ENCODE data around the gene PRKN.

The PRKN gene

GRCh38 chr6:161540532-161540931 lies 1187.0 kb downstream of the PRKN start:
- no peaks in the 10 kb centered on the region for H3K27me3 ChIP-seq (ENCODE audit: control insufficient read depth, insufficient read depth, low read length)
- H3K27ac ChIP-seq (ENCODE audit: low read depth, low read length): no peak overlapping the region
- no peak overlapping the region for H3K9ac ChIP-seq (ENCODE audit: low read length)
- no peaks in the 10 kb centered on the region for H3K36me3 ChIP-seq (ENCODE audit: control insufficient read depth, insufficient read depth, low read length)
- no peak overlapping the region for H3K4me3 ChIP-seq (ENCODE audit: low read depth, low read length)
- H3K4me1 ChIP-seq (ENCODE audit: control insufficient read depth, insufficient read depth, low read length): no peaks in the 10 kb centered on the region
- no peaks in the 10 kb centered on the region for H3K9me3 ChIP-seq (ENCODE audit: control insufficient read depth, insufficient read depth, low read depth, low read length)

DNA sequence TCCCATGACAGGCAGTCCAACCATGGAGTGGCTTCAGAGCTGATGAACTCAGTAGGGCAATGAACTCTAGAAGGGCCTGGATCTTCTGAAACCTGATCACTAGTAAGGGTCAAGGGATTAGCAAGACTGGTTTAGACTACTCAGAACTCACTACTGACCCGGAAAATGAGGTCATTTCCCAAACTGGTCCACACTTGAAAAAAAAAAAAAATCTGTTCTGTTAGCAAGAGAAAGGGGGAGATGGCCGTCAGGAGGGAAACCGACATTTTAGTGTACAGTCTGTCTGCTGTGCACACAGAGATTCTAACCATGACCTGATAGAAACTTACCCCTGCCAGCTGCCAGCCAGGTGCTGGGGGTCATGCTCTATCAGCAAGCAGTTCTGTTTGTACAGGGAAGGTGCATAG lies 1191.3 kb downstream of the PRKN start:
- H3K36me3 ChIP-seq (ENCODE audit: control insufficient read depth, insufficient read depth, low read length): no peaks in the 10 kb centered on the region
- H3K27me3 ChIP-seq (ENCODE audit: control insufficient read depth, insufficient read depth, low read length): no peaks in the 10 kb centered on the region
- H3K27ac ChIP-seq (ENCODE audit: low read depth, low read length): no peak overlapping the region
- no peaks in the 10 kb centered on the region for H3K4me1 ChIP-seq (ENCODE audit: control insufficient read depth, insufficient read depth, low read length)
- no peak overlapping the region for H3K4me3 ChIP-seq (ENCODE audit: low read depth, low read length)
- no peaks in the 10 kb centered on the region for H3K9me3 ChIP-seq (ENCODE audit: control insufficient read depth, insufficient read depth, low read depth, low read length)
- H3K9ac ChIP-seq (ENCODE audit: low read length): no peak overlapping the region

DNA sequence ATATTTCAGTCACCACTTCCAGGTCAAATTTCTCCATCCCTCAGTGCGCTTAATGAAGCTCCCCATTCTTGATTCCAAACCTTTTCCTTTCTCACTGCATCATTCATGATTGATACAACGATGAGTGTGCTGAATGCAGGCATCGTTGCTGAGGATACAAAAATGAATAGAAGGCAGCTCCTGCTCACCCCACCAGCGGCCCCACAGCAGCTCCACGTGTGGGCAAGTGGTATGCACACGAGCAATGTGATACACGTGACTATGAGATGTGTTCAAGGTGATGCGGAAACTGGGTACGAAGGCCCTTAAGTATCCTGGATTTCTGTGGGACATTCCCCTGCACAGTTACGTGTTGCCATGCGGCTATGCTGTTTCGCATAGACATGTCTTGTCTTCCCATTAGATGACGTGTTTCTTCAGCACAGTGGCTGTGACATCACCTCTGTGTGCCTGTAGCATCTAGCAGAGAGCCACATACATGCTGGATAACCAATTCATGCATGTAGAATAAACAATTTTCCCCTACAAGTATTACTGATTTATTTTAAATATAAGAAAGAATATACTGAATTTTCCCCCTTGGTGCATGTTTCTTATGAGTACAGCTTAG lies 1193.2 kb downstream of the PRKN start:
- Histone ChIP-seq H3K27me3 (ENCODE audit: control insufficient read depth, insufficient read depth, low read length) (no peaks in the 10 kb centered on the region), H3K36me3 (ENCODE audit: control insufficient read depth, insufficient read depth, low read length) (no peaks in the 10 kb centered on the region), H3K9ac (ENCODE audit: low read length) (no peak overlapping the region), H3K4me1 (ENCODE audit: control insufficient read depth, insufficient read depth, low read length) (no peaks in the 10 kb centered on the region), H3K27ac (ENCODE audit: low read depth, low read length) (no peak overlapping the region), H3K9me3 (ENCODE audit: control insufficient read depth, insufficient read depth, low read depth, low read length) (no peaks in the 10 kb centered on the region), H3K4me3 (ENCODE audit: low read depth, low read length) (no peak overlapping the region)

DNA sequence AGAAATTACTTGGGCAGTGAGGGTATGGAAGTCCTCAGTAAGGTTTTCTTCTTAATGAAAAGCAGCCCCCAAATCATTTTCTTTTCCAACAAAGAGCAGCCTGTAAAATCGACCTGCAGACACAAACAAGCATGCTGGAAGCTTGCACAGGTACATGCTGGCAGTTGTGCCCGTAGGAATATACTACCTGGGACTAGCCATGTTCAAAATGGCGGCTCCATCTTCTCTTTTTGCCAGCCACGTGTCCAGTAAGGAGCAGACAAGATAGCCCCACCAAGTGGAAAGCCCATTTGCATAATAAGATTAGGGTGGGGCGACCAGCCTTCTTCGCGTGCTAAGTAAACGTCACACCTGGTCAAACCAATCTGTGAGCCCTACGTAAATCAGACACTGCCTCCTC lies 1194.3 kb downstream of the PRKN start:
- H3K27me3 ChIP-seq (ENCODE audit: control insufficient read depth, insufficient read depth, low read length): no peaks in the 10 kb centered on the region

DNA sequence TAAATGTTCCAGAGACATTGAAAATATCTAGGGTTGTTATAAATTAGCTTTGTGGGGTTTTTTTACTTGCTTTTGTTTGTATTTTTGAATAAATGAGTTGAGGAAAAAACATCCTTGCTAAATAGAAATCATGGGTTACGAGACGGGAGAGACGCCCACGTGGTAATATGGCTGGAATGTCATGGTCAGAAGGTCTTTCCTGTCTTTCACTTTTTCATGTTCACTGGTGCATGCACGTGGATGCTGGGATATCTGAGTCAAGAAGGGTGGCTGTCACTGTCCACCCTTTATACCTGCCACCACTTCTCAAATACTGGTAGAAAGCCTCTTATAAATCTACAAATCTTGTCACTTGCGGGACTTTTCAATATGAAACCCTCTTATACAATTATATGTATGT lies 1195.0 kb downstream of the PRKN start:
- Histone ChIP-seq H3K4me3 (ENCODE audit: low read depth, low read length) (no peak overlapping the region), H3K27ac (ENCODE audit: low read depth, low read length) (no peak overlapping the region), H3K36me3 (ENCODE audit: control insufficient read depth, insufficient read depth, low read length) (no peaks in the 10 kb centered on the region), H3K27me3 (ENCODE audit: control insufficient read depth, insufficient read depth, low read length) (no peaks in the 10 kb centered on the region), H3K4me1 (ENCODE audit: control insufficient read depth, insufficient read depth, low read length) (no peaks in the 10 kb centered on the region), H3K9me3 (ENCODE audit: control insufficient read depth, insufficient read depth, low read depth, low read length) (no peaks in the 10 kb centered on the region), H3K9ac (ENCODE audit: low read length) (no peak overlapping the region)

More for the DNA sequence above, 1194.3 kb downstream of the PRKN start:
- Histone ChIP-seq H3K4me3 (ENCODE audit: low read depth, low read length) (no peak overlapping the region), H3K36me3 (ENCODE audit: control insufficient read depth, insufficient read depth, low read length) (no peaks in the 10 kb centered on the region), H3K27ac (ENCODE audit: low read depth, low read length) (no peak overlapping the region), H3K9ac (ENCODE audit: low read length) (no peak overlapping the region), H3K9me3 (ENCODE audit: control insufficient read depth, insufficient read depth, low read depth, low read length) (no peaks in the 10 kb centered on the region), H3K4me1 (ENCODE audit: control insufficient read depth, insufficient read depth, low read length) (no peaks in the 10 kb centered on the region)

DNA sequence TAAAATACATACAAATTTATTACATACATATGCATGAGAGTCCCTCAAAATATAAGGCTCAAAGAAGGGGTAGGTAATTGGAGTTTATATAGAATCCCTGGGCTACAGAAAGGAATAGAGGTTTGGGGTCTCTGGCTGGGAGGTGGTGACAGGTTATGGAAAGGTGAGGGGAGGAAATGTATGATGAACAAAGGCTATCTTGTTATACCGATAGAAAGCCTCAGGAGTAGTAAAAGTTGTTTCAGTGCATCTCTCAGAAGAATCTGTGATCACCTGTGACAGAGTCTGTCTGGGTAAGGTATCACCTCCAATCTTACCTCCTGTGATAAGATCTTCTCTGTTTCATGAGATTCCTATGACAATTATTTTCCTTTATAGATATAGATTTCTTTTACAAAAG lies 1200.8 kb downstream of the PRKN start:
- Histone ChIP-seq H3K27me3 (ENCODE audit: control insufficient read depth, insufficient read depth, low read length) (no peaks in the 10 kb centered on the region), H3K9ac (ENCODE audit: low read length) (no peak overlapping the region), H3K4me3 (ENCODE audit: low read depth, low read length) (no peak overlapping the region), H3K9me3 (ENCODE audit: control insufficient read depth, insufficient read depth, low read depth, low read length) (peaks cover 2% of the 10 kb centered on the region; the same call in 1 of the 2 replicates), H3K4me1 (ENCODE audit: control insufficient read depth, insufficient read depth, low read length) (no peaks in the 10 kb centered on the region), H3K27ac (ENCODE audit: low read depth, low read length) (no peak overlapping the region), H3K36me3 (ENCODE audit: control insufficient read depth, insufficient read depth, low read length) (no peaks in the 10 kb centered on the region)

DNA sequence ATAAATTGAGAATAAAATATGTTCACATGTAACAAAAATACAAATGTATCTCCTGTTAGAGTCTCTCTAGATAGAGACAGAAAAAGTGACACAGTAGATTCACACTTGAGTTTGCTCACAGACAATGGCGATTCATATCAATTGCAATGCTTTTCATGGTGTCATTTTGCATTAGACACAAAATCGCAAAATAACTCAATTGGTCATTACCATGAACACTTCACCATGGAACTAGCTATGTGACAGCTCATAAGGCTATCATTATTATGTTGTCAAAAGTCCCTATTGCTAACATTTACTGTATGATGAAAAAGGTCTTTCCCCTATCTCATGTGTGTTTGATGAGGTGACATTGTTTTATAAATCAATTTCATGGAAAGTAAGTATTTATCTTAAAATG lies 1204.2 kb downstream of the PRKN start:
- no peaks in the 10 kb centered on the region for H3K36me3 ChIP-seq (ENCODE audit: control insufficient read depth, insufficient read depth, low read length)
- H3K4me3 ChIP-seq (ENCODE audit: low read depth, low read length): no peak overlapping the region

DNA sequence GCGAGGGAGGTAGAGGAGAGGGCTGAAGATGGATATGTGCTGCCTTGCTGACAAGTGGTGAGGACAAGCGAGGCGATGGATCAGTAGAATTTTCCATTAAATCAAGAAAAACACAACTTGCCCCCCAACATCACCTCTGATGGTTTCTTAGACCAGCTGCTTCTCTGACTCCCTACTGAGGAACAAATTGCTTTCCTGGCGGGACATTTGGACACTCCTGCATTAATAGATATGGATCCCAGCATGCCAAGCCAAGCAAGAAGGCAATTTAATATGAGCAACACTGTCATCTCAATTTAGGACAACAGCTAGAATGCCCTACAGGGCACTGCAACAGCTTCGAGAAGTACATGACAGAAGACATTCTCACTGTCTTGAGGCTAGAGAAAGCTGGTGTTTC lies 1205.3 kb downstream of the PRKN start:
- H3K27me3 ChIP-seq (ENCODE audit: control insufficient read depth, insufficient read depth, low read length): no peaks in the 10 kb centered on the region

More for the DNA sequence above, 1204.2 kb downstream of the PRKN start:
- Histone ChIP-seq H3K4me1 (ENCODE audit: control insufficient read depth, insufficient read depth, low read length) (no peaks in the 10 kb centered on the region), H3K27me3 (ENCODE audit: control insufficient read depth, insufficient read depth, low read length) (no peaks in the 10 kb centered on the region), H3K9me3 (ENCODE audit: control insufficient read depth, insufficient read depth, low read depth, low read length) (peaks cover 2% of the 10 kb centered on the region; the same call in 1 of the 2 replicates), H3K9ac (ENCODE audit: low read length) (no peak overlapping the region), H3K27ac (ENCODE audit: low read depth, low read length) (no peak overlapping the region)

DNA sequence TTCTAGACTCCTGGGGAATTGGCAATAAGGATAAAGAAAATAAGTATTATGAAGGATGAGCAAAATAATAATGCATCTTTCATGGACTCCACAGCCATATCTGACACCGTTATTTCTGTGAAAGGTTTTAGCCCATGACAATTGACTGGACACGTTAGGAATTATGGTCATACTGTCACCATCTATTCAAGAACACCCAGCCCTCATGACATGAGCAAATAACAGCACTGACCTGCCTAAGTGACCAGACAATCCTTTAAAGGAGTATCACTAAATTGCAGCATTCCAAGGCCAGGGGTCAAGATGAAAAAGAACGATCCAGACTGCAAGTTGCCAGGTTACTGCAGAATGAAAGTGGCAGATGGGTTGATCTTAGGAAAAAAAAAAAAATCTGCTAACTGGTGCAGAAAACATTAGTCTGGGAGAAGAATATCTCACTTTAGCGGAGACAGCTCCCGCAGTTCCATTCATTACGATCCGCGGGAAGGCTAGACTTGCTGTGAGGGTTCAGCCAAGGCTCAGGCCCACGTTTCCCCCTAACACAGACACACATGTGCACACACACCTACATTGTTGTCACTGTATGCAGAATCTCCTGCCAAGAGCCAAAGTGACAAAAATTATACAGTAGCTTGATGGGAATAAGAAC lies 1216.0 kb downstream of the PRKN start:
- Histone ChIP-seq H3K27me3 (ENCODE audit: control insufficient read depth, insufficient read depth, low read length) (no peaks in the 10 kb centered on the region), H3K9ac (ENCODE audit: low read length) (no peak overlapping the region), H3K9me3 (ENCODE audit: control insufficient read depth, insufficient read depth, low read depth, low read length) (no peaks in the 10 kb centered on the region), H3K36me3 (ENCODE audit: control insufficient read depth, insufficient read depth, low read length) (no peaks in the 10 kb centered on the region), H3K4me1 (ENCODE audit: control insufficient read depth, insufficient read depth, low read length) (no peaks in the 10 kb centered on the region), H3K4me3 (ENCODE audit: low read depth, low read length) (no peak overlapping the region), H3K27ac (ENCODE audit: low read depth, low read length) (no peak overlapping the region)

More for the DNA sequence above, 1205.3 kb downstream of the PRKN start:
- no peak overlapping the region for H3K4me3 ChIP-seq (ENCODE audit: low read depth, low read length)
- H3K9ac ChIP-seq (ENCODE audit: low read length): no peak overlapping the region
- no peaks in the 10 kb centered on the region for H3K4me1 ChIP-seq (ENCODE audit: control insufficient read depth, insufficient read depth, low read length)
- H3K27ac ChIP-seq (ENCODE audit: low read depth, low read length): no peak overlapping the region
- H3K36me3 ChIP-seq (ENCODE audit: control insufficient read depth, insufficient read depth, low read length): no peaks in the 10 kb centered on the region
- H3K9me3 ChIP-seq (ENCODE audit: control insufficient read depth, insufficient read depth, low read depth, low read length): peaks cover 2% of the 10 kb centered on the region; the same call in 1 of the 2 replicates

GRCh38 chr6:161508341-161508740 lies 1219.2 kb downstream of the PRKN start:
- no peak overlapping the region for H3K27ac ChIP-seq (ENCODE audit: low read depth, low read length)
- no peaks in the 10 kb centered on the region for H3K36me3 ChIP-seq (ENCODE audit: control insufficient read depth, insufficient read depth, low read length)
- no peaks in the 10 kb centered on the region for H3K27me3 ChIP-seq (ENCODE audit: control insufficient read depth, insufficient read depth, low read length)
- H3K9ac ChIP-seq (ENCODE audit: low read length): no peak overlapping the region
- H3K4me1 ChIP-seq (ENCODE audit: control insufficient read depth, insufficient read depth, low read length): no peaks in the 10 kb centered on the region
- H3K9me3 ChIP-seq (ENCODE audit: control insufficient read depth, insufficient read depth, low read depth, low read length): no peaks in the 10 kb centered on the region
- no peak overlapping the region for H3K4me3 ChIP-seq (ENCODE audit: low read depth, low read length)

DNA sequence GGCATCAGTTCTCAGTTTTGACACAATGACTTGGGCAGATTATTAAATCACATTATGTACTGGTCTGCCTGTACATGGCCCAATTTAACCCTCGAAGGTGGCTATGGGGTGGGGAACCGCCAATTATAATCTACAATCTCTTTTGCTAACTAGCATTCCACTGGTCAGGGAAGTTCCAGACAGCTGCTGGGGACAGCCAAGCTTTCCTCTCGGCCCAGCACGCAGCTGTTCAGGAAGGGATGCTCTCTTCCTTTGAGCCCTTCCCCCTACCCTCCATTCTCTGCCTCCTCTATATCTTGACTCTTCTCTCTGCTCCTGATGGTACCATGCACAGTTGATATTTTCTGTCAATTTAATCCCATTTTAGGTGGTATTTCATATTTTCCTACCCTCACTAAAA lies 1220.2 kb downstream of the PRKN start:
- no peak overlapping the region for H3K9ac ChIP-seq (ENCODE audit: low read length)
- H3K27me3 ChIP-seq (ENCODE audit: control insufficient read depth, insufficient read depth, low read length): no peaks in the 10 kb centered on the region
- H3K4me1 ChIP-seq (ENCODE audit: control insufficient read depth, insufficient read depth, low read length): no peaks in the 10 kb centered on the region
- H3K27ac ChIP-seq (ENCODE audit: low read depth, low read length): no peak overlapping the region
- H3K9me3 ChIP-seq (ENCODE audit: control insufficient read depth, insufficient read depth, low read depth, low read length): no peaks in the 10 kb centered on the region
- no peak overlapping the region for H3K4me3 ChIP-seq (ENCODE audit: low read depth, low read length)
- no peaks in the 10 kb centered on the region for H3K36me3 ChIP-seq (ENCODE audit: control insufficient read depth, insufficient read depth, low read length)

All from HUES6 (cell line).